Adrenal gland (tissue), 5 donors: ENCODE data around the gene NEK7.

Source experiments
- CTCF ChIP-seq, 6 experiments: fragments of 450-650 bp in 4 of 6; fragments of 200-600 bp in 2 of 6; sonication (generic) in 1 of 6; IDR thresholded peaks; 1 replicate in 5 of 6; 2 replicates in 1 of 6; pipeline versions ENCODE4 v1.5.1 to v1.8.0; 2016 to 2021; ENCODE audit warnings: antibody characterized with exemption in 6 of 6, mild to moderate bottlenecking in 2 of 6, moderate library complexity in 1 of 6
- POLR2A ChIP-seq, 2 donors: fragments of 450-650 bp; IDR thresholded peaks; one replicate each; pipeline ENCODE4 v1.6.1; 2017; ENCODE audit warnings: antibody characterized with exemption in 2 of 2, mild to moderate bottlenecking in 2 of 2, moderate library complexity in 1 of 2
- donor health status: DM: no; HTN: no; CAD: no.

- TF ChIP-seq CTCF (IDR thresholded peaks at IDR 0.05), result no peak
- TF ChIP-seq POLR2A (IDR thresholded peaks at IDR 0.05), result no peak
Measured at GRCh38 chr1:198267921-198268320, 111.1 kb downstream of the NEK7 start.
